ENCODE data around the gene LRRC9.
A peak's percentile ranks its signal among the peaks of the same experiment; 100 is the strongest.
"Not testable (repeated sequence)": the region's sequence is repeated elsewhere in the genome, so short reads cannot be mapped to it uniquely, and the experiment has no call there.

LRRC9 gene

GRCh38 chr14:59919570-59920377 lies at the start of gene LRRC9:
Gene LRRC9 (plus strand): TSS chr14:59920144.
- peak; percentile 99 to 100 for DNase-seq

- DNase-seq, result peak; percentile 79 to 83
Observed at GRCh38 chr14:59870277-59871165, 49.4 kb upstream of the LRRC9 start, which contains the start of gene RTN1. Gene RTN1 (minus strand): TSS chr14:59870776. CDS start chr14:59870630, 146 bp downstream.

- DNase-seq, result no peak
Observed at GRCh38 chr14:59871166-59871495, 48.8 kb upstream of the LRRC9 start.

- DNase-seq, result no peak
Observed at GRCh38 chr14:59882957-59883356, 37.0 kb upstream of the LRRC9 start.

- DNase-seq, result peak in 1 of 2 experiments; percentile 13
Observed at GRCh38 chr14:59890676-59891075, 29.3 kb upstream of the LRRC9 start.

- no peak for DNase-seq
Observed at GRCh38 chr14:59895721-59896120, 24.2 kb upstream of the LRRC9 start.

- peak; percentile 68 to 80 for DNase-seq
Observed at GRCh38 chr14:59897757-59898383, 22.1 kb upstream of the LRRC9 start.

- DNase-seq, result no peak
Observed at GRCh38 chr14:59900556-59900955, 19.4 kb upstream of the LRRC9 start.

GRCh38 chr14:59904184-59904583 lies 15.8 kb upstream of the LRRC9 start:
- DNase-seq, result no peak

GRCh38 chr14:59905188-59905587 lies 14.8 kb upstream of the LRRC9 start:
- no peak for DNase-seq

GRCh38 chr14:59912443-59912842 lies 7.5 kb upstream of the LRRC9 start:
- no peak for DNase-seq

- no peak for DNase-seq
Observed at GRCh38 chr14:59913187-59913586, 6.8 kb upstream of the LRRC9 start.

GRCh38 chr14:59918824-59919569 lies 947 bp upstream of the LRRC9 start:
- DNase-seq, result peak; percentile 45 to 69

GRCh38 chr14:59920378-59920683 lies 387 bp downstream of the LRRC9 start:
- no peak for DNase-seq

GRCh38 chr14:59925797-59926196 lies 5.9 kb downstream of the LRRC9 start:
- DNase-seq, result no peak

- no peak for DNase-seq
Observed at GRCh38 chr14:59926534-59926933, 6.6 kb downstream of the LRRC9 start.

- DNase-seq, result no peak
Observed at GRCh38 chr14:59931237-59931636, 11.3 kb downstream of the LRRC9 start.

- DNase-seq, result no peak
Observed at GRCh38 chr14:59936145-59936544, 16.2 kb downstream of the LRRC9 start.

- no peak for DNase-seq
Observed at GRCh38 chr14:59939828-59940227, 19.9 kb downstream of the LRRC9 start.

GRCh38 chr14:59942296-59942862 lies 22.4 kb downstream of the LRRC9 start:
- not testable (repeated sequence) for DNase-seq

- no peak for DNase-seq
Observed at GRCh38 chr14:59944909-59945308, 25.0 kb downstream of the LRRC9 start.

- not testable (repeated sequence) for DNase-seq
Observed at GRCh38 chr14:59952141-59952540, 32.2 kb downstream of the LRRC9 start.

Measured in NCI-H524 (cell line).